WERI-Rb-1 (cell line): ENCODE measurements around the gene INPP4B.

Experiments used
- DNase-seq: peaks from one replicate; pipeline ENCODE4 v3.0.0-alpha.2; 2020
- H3K27ac ChIP-seq: fragments of 250-450 bp; sonication (Bioruptor Pico); 2 replicates; pipeline ENCODE4 v1.5.1; 2020; ENCODE audit warnings: mild to moderate bottlenecking, moderate library complexity
- H3K27me3 ChIP-seq: fragments of 250-450 bp; sonication (Bioruptor Pico); 2 replicates; pipeline ENCODE4 v1.5.1; 2021; ENCODE audit warnings: mild to moderate bottlenecking, low read depth, moderate library complexity; ENCODE audit not compliant: insufficient read depth, severe bottlenecking
- H3K36me3 ChIP-seq: fragments of 250-450 bp; sonication (Bioruptor Pico); 2 replicates; pipeline ENCODE4 v1.5.1; 2020; ENCODE audit warnings: mild to moderate bottlenecking, moderate library complexity
- H3K4me3 ChIP-seq: 2 replicates; pipeline ENCODE4 v1.5.1; 2011; ENCODE audit warnings: low read depth, mild to moderate bottlenecking, control low read depth, low read length
- H3K9me3 ChIP-seq: fragments of 250-450 bp; sonication (Bioruptor Pico); 2 replicates; pipeline ENCODE4 v1.5.1; 2021; ENCODE audit warnings: mild to moderate bottlenecking, moderate library complexity; ENCODE audit not compliant: severe bottlenecking
- CTCF ChIP-seq: IDR thresholded peaks from 2 replicates; pipeline ENCODE4 v1.5.1; 2011; ENCODE audit warnings: low read depth, mild to moderate bottlenecking, control low read depth, inconsistent platforms, low read length

Gene INPP4B

GRCh38 chr4:142168181-142168580, 677.9 kb downstream of the INPP4B start:
- no peak for TF ChIP-seq CTCF

GRCh38 chr4:142164767-142165500, 681.2 kb downstream of the INPP4B start:
- Histone ChIP-seq H3K27me3 (no peaks in the 10 kb centered on the region), H3K9me3 (no peaks in the 10 kb centered on the region), H3K27ac (no peak overlapping the region), H3K36me3 (no peaks in the 10 kb centered on the region), H3K4me3 (no peak overlapping the region)
- no peak for TF ChIP-seq CTCF
- no peak for DNase-seq

More at GRCh38 chr4:142168181-142168580, 677.9 kb downstream of the INPP4B start:
- no peak for DNase-seq
- Histone ChIP-seq H3K4me3 (no peak overlapping the region), H3K27ac (no peak overlapping the region), H3K9me3 (no peaks in the 10 kb centered on the region), H3K36me3 (no peaks in the 10 kb centered on the region), H3K27me3 (no peaks in the 10 kb centered on the region)

- DNase-seq, result no peak
- TF ChIP-seq CTCF, result no peak
- Histone ChIP-seq H3K4me3 (no peak overlapping the region), H3K27me3 (no peaks in the 10 kb centered on the region), H3K27ac (no peak overlapping the region), H3K36me3 (no peaks in the 10 kb centered on the region), H3K9me3 (no peaks in the 10 kb centered on the region)
Observed at GRCh38 chr4:142161086-142161485, 685.0 kb downstream of the INPP4B start.

GRCh38 chr4:142160509-142160908, 685.6 kb downstream of the INPP4B start:
- no peak for TF ChIP-seq CTCF
- Histone ChIP-seq H3K4me3 (no peak overlapping the region), H3K9me3 (no peaks in the 10 kb centered on the region), H3K27me3 (no peaks in the 10 kb centered on the region), H3K36me3 (no peaks in the 10 kb centered on the region), H3K27ac (no peak overlapping the region)
- DNase-seq, result no peak

GRCh38 chr4:142158980-142159379, 687.1 kb downstream of the INPP4B start:
- no peak for DNase-seq
- Histone ChIP-seq H3K27ac (no peak overlapping the region), H3K36me3 (no peaks in the 10 kb centered on the region), H3K4me3 (no peak overlapping the region), H3K9me3 (no peaks in the 10 kb centered on the region), H3K27me3 (no peaks in the 10 kb centered on the region)
- no peak for TF ChIP-seq CTCF

- no peaks in the 10 kb centered on the region for H3K36me3 ChIP-seq
- no peaks in the 10 kb centered on the region for H3K27me3 ChIP-seq
- TF ChIP-seq CTCF, result no peak
- no peak overlapping the region for H3K4me3 ChIP-seq
- DNase-seq, result no peak
- H3K9me3 ChIP-seq, result no peaks in the 10 kb centered on the region
- no peak overlapping the region for H3K27ac ChIP-seq
Observed at GRCh38 chr4:142156256-142156655, 689.8 kb downstream of the INPP4B start.
